ENCODE data around the gene CEACAM20. TPM values are rescaled to one million over a fixed set of nuclear protein-coding genes. Genes with fewer than 3 reads are reported as not detected.
"Not testable (repeated sequence)": the region's sequence is repeated elsewhere in the genome, so short reads cannot be mapped to it uniquely, and the experiment has no call there.

The CEACAM20 gene
- total and polyA plus RNA-seq, 2 donors from 2014 or later = not detected

GRCh38 chr19:44496711-44497110 lies 32.8 kb downstream of the CEACAM20 start:
- Histone ChIP-seq H3K9me3 (ENCODE audit: control insufficient read depth in 2 of 3, insufficient read depth in 1 of 3, low read length in 3 of 3) (peaks cover 9 to 43% (median 26%) of the 10 kb centered on the region in 3 donors), H3K27ac (ENCODE audit: low read depth in 2 of 2, low read length in 2 of 2) (no peak overlapping the region), H3K27me3 (ENCODE audit: control insufficient read depth, insufficient read depth, low read length) (no peaks in the 10 kb centered on the region), H3K4me1 (ENCODE audit: control insufficient read depth in 2 of 3, insufficient read depth in 2 of 3, low read depth in 1 of 3, low read length in 3 of 3) (peaks cover 0 to 15% (median 0%) of the 10 kb centered on the region in 3 donors), H3K36me3 (ENCODE audit: control insufficient read depth in 2 of 3, insufficient read depth in 3 of 3, low read length in 3 of 3) (peaks cover 21 to 37% (median 36%) of the 10 kb centered on the region in 3 donors), H3K4me3 (ENCODE audit: low read length in 3 of 3) (no peak overlapping the region), H3K9ac (ENCODE audit: low read length in 3 of 3) (no peak overlapping the region)
- FAIRE-seq (no peak), DNase-seq (no peak)
- intact Hi-C loops (cut with DNase I) = no loop called here
- TF ChIP-seq CTCF (IDR thresholded peaks at IDR 0.05; ENCODE audit: borderline replicate concordance, extremely low read depth, insufficient read depth) = no peak

GRCh38 chr19:44476559-44477408 lies 52.7 kb downstream of the CEACAM20 start:
- DNase-seq (peak in 1 of 5 donors; percentile 23), FAIRE-seq (no peak)
- TF ChIP-seq CTCF (IDR thresholded peaks at IDR 0.05; ENCODE audit: borderline replicate concordance, extremely low read depth, insufficient read depth) = no peak
- H3K9ac ChIP-seq (ENCODE audit: low read length in 3 of 3) = no peak overlapping the region
- no peaks in the 10 kb centered on the region for H3K27me3 ChIP-seq (ENCODE audit: control insufficient read depth, insufficient read depth, low read length)
- H3K27ac ChIP-seq (ENCODE audit: low read depth in 2 of 2, low read length in 2 of 2) = no peak overlapping the region
- H3K4me3 ChIP-seq (ENCODE audit: low read length in 3 of 3) = peak overlapping the region; percentile 6 to 51 (median 7)
- H3K9me3 ChIP-seq (ENCODE audit: control insufficient read depth in 2 of 3, insufficient read depth in 1 of 3, low read length in 3 of 3) = peaks cover 19 to 99% (median 95%) of the 10 kb centered on the region in 3 donors
- no peaks in the 10 kb centered on the region for H3K4me1 ChIP-seq (ENCODE audit: control insufficient read depth in 2 of 3, insufficient read depth in 2 of 3, low read depth in 1 of 3, low read length in 3 of 3)
- intact Hi-C loops (cut with DNase I) = no loop called here
- peaks cover 32 to 54% (median 36%) of the 10 kb centered on the region in 3 donors for H3K36me3 ChIP-seq (ENCODE audit: control insufficient read depth in 2 of 3, insufficient read depth in 3 of 3, low read length in 3 of 3)

GRCh38 chr19:44468730-44469129 lies 60.7 kb downstream of the CEACAM20 start:
- H3K36me3 ChIP-seq (ENCODE audit: control insufficient read depth in 2 of 3, insufficient read depth in 3 of 3, low read length in 3 of 3); H3K9ac ChIP-seq (ENCODE audit: low read length in 3 of 3); FAIRE-seq; intact Hi-C loops (cut with DNase I); H3K4me3 ChIP-seq (ENCODE audit: low read length in 3 of 3); H3K4me1 ChIP-seq (ENCODE audit: control insufficient read depth in 2 of 3, insufficient read depth in 2 of 3, low read depth in 1 of 3, low read length in 3 of 3); H3K27me3 ChIP-seq (ENCODE audit: control insufficient read depth, insufficient read depth, low read length); DNase-seq; H3K27ac ChIP-seq (ENCODE audit: low read depth in 2 of 2, low read length in 2 of 2): not testable (repeated sequence)
- H3K9me3 ChIP-seq (ENCODE audit: control insufficient read depth in 2 of 3, insufficient read depth in 1 of 3, low read length in 3 of 3) = peaks cover 0 to 78% (median 35%) of the 10 kb centered on the region in 3 donors

GRCh38 chr19:44462600-44463286 lies 66.7 kb downstream of the CEACAM20 start:
- not testable (repeated sequence) for H3K9ac ChIP-seq (ENCODE audit: low read length in 3 of 3)

More at GRCh38 chr19:44462600-44463286, 66.7 kb downstream of the CEACAM20 start:
- H3K36me3 ChIP-seq (ENCODE audit: control insufficient read depth in 2 of 3, insufficient read depth in 3 of 3, low read length in 3 of 3); FAIRE-seq; DNase-seq; H3K27ac ChIP-seq (ENCODE audit: low read depth in 2 of 2, low read length in 2 of 2); intact Hi-C loops (cut with DNase I); H3K4me3 ChIP-seq (ENCODE audit: low read length in 3 of 3); H3K27me3 ChIP-seq (ENCODE audit: control insufficient read depth, insufficient read depth, low read length); H3K4me1 ChIP-seq (ENCODE audit: control insufficient read depth in 2 of 3, insufficient read depth in 2 of 3, low read depth in 1 of 3, low read length in 3 of 3): not testable (repeated sequence)
- H3K9me3 ChIP-seq (ENCODE audit: control insufficient read depth in 2 of 3, insufficient read depth in 1 of 3, low read length in 3 of 3) = peaks cover 0 to 33% (median 10%) of the 10 kb centered on the region in 3 donors

Other genes with a start within 250 kb of the CEACAM20 start
- 9.4 TPM for gene ZNF235, start 224.7 kb downstream of the CEACAM20 start, total RNA-seq
- gene ZNF235, start 224.7 kb downstream of the CEACAM20 start, polyA plus RNA-seq (ENCODE audit: insufficient read depth, low read depth, low replicate concordance) = 3.0 TPM
- gene ZNF112, start 173.0 kb downstream of the CEACAM20 start, total RNA-seq = 8.5 TPM
- gene ZNF112, start 173.0 kb downstream of the CEACAM20 start, polyA plus RNA-seq (ENCODE audit: insufficient read depth, low read depth, low replicate concordance) = 3.4 TPM
- 4.9 TPM for gene ZNF285, start 128.1 kb downstream of the CEACAM20 start, total RNA-seq
- 2.8 TPM for gene ZNF285, start 128.1 kb downstream of the CEACAM20 start, polyA plus RNA-seq (ENCODE audit: insufficient read depth, low read depth, low replicate concordance)
- gene ZNF229, start 81.2 kb downstream of the CEACAM20 start, total RNA-seq = 8.4 TPM
- 2.0 TPM for gene ZNF229, start 81.2 kb downstream of the CEACAM20 start, polyA plus RNA-seq (ENCODE audit: insufficient read depth, low read depth, low replicate concordance)
- gene ZNF180, start 29.2 kb downstream of the CEACAM20 start, total RNA-seq = 10.3 TPM
- 3.4 TPM for gene ZNF180, start 29.2 kb downstream of the CEACAM20 start, polyA plus RNA-seq (ENCODE audit: insufficient read depth, low read depth, low replicate concordance)
- gene IGSF23, start 83.9 kb upstream of the CEACAM20 start, total RNA-seq = not detected
- not detected for gene IGSF23, start 83.9 kb upstream of the CEACAM20 start, polyA plus RNA-seq (ENCODE audit: insufficient read depth, low read depth, low replicate concordance)
- gene PVR, start 114.2 kb upstream of the CEACAM20 start, total RNA-seq = 36.4 TPM
- 20.7 TPM for gene PVR, start 114.2 kb upstream of the CEACAM20 start, polyA plus RNA-seq (ENCODE audit: insufficient read depth, low read depth, low replicate concordance)
- 5.1 TPM for gene CEACAM19, start 141.8 kb upstream of the CEACAM20 start, total RNA-seq
- gene CEACAM19, start 141.8 kb upstream of the CEACAM20 start, polyA plus RNA-seq (ENCODE audit: insufficient read depth, low read depth, low replicate concordance) = 5.5 TPM
- not detected for gene CEACAM16, start 169.5 kb upstream of the CEACAM20 start, total RNA-seq
- gene CEACAM16, start 169.5 kb upstream of the CEACAM20 start, polyA plus RNA-seq (ENCODE audit: insufficient read depth, low read depth, low replicate concordance) = not detected
- 86.8 TPM for gene BCL3, start 219.0 kb upstream of the CEACAM20 start, total RNA-seq
- gene BCL3, start 219.0 kb upstream of the CEACAM20 start, polyA plus RNA-seq (ENCODE audit: insufficient read depth, low read depth, low replicate concordance) = 23.2 TPM
- 11.5 TPM for gene CBLC, start 248.2 kb upstream of the CEACAM20 start, total RNA-seq
- 8.2 TPM for gene CBLC, start 248.2 kb upstream of the CEACAM20 start, polyA plus RNA-seq (ENCODE audit: insufficient read depth, low read depth, low replicate concordance)

All from kidney (tissue), 14 donors.